Adipose tissue (tissue), 3 donors: Measurements from ENCODE around the gene MALT1. TPM values are rescaled to one million over a fixed set of nuclear protein-coding genes. Genes with fewer than 3 reads are reported as not detected.

Source experiments
- H3K27ac ChIP-seq: one replicate; pipeline ENCODE4 v1.5.1; 2013; ENCODE audit warnings: low read depth, low read length
- WGBS, 3 donors: extraction: QIAGEN DNeasy Blood & Tissue Kit; methylation state at CpG; one replicate each; pipeline ENCODE4 v1.1.7; 2013; 5-methylcytosine and 5-hydroxymethylcytosine counted together
- polyA plus RNA-seq, 3 donors: library from polyadenylated mRNA; stranded (reverse); fragments of 200-250 nt; gene quantifications; one replicate each; pipeline ENCODE4 v1.2.3, GENCODE V29; 2013
- donor health status: healthy with polysubstance abuse.
- donor health status: Bipolar disorder and iron deficiency.
- donor health status: healthy.

The MALT1 gene
- polyA plus RNA-seq, 3 donors: 3.3 to 7.5 (median 6.8) TPM

DNA sequence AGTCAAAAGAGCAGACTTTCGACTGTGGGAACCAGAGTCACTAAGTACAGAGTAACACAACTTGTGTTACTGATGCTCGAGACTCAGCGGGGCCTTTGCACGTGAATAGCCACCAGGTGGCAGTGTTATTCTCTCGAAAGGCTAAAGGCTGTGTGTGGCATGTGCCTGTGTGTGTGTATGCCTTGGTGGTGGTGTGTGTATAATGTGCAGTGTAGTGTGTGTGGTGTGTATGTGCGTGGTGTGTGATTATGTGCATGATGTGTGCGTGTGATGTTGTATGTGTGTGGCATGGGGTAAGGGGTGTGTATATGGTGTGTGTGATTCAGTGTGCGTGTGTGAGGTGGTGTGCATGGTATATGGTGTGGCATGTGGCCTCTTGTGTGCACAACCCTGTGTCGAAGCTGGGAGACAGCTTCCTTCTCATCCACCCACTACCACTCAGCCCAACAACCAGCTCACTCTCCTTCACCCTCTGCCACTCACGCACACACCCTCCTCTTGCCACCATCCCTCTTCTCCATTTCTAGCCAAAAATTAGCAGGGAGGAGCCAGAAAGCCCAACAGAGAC lies 110.4 kb downstream of the MALT1 start:
- 21 to 24% (median 21%) methylated on average over 10 of the region's 10 CpGs for WGBS, 3 donors
- H3K27ac ChIP-seq: no peak overlapping the region

DNA sequence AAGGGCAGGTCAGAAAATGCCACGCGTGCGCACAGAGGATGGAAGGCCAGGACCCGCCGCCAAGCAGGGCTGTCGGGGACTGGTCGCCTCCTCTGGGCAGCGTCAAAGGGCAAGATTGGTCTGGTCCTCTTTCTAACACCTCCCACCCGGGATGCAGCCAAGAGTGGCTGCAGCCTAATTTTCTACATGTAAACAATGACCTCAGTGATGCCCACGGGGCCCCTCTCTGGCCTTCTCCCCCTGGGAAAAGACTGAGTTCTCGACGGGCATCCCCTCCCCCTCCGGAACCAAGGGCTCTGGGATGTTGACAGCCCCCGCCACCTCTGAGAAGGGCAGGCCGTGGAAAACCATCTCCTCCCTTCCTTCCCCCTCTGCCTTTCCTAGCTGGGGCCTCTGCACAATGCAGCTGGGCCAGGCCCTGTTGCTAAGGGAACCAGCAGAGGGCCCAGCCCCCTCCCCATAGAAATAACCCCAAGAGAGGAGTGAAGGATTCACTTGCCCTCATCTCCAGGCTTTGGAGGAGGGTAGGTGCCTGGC lies 113.4 kb downstream of the MALT1 start:
- WGBS, 3 donors: 61 to 78% (median 66%) methylated on average over 15 of the region's 15 CpGs
- no peak overlapping the region for H3K27ac ChIP-seq

DNA sequence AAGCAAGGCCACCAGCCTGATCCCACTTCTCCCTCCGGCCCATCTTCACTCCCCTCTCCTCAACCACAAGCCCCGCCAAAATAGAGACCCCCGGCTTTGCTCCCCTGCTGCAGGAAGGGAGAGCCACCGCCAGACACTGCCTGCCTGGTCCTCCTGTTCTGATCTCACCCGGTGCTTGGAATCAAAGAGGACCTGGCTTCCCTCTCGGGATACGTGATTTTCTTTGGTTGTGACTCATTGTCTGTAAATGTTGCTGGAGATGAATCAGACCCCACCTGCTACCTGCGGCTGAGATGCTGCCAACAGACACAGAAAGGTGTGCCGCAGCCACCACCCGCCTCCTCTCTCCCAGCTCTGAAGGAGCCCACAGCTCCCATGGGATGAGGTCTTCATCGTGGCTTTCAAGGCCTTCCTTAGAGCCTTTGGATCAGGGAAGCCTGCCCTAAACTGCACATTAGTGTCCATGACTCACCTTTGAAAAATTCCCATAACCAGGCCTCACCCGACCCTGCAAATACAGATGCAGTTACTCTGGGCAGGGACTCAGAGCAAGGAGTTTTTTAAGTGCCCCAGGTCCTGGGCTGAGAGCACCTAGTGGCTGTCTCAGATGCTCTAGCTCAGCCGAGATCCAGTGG lies 114.0 kb downstream of the MALT1 start:
- no peak overlapping the region for H3K27ac ChIP-seq
- WGBS, 3 donors: 67 to 79% (median 74%) methylated on average over 13 of the region's 13 CpGs

DNA sequence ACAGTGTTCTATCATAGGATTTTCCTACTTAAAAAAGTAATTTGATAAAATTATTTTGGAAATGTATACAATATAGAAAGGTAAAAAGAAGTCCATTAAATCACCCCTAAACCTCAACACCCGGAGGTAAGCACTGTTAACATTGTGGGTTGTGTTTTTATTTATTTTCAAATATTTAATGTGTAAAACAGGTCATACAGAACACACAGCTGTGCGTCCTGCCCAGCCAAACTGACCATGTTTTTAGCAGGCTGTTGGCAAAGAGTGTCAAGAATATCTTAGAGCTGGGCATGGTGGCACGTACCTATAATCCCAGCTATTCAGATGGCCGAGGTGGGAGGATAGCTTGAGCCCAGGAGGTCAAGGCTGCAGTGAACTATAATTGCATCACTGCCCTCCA lies 114.6 kb downstream of the MALT1 start:
- 75 to 89% (median 89%) methylated on average over 4 of the region's 4 CpGs for WGBS, 3 donors
- H3K27ac ChIP-seq: no peak overlapping the region

DNA sequence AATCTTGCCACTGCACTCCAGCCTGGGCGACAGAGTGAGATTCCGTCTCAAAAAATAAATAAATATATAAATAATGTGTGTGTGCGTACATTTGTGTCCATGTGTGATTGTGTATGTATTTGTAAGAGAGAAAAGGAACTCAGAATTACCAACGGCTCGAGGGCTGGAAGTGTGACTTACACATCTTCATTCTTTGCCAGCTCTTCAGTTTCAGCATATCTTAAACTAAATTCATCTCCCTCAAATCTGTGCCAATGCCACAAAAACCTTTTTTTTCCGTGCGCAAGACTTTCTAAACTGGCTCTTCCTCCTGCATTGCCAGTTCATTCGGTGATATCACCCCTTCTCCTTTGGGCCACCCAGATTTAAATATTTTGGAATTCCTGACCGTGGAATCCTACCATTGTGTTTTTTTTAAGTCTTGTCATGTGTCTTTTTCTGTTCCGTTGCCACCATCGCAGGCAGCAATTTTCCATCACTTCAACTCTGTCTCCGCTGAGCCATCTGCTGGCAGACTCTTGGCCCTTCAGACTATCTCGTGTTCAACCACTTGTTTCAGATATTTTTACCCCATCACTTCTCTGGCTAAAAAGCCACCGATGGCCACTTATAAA lies 116.4 kb downstream of the MALT1 start:
- H3K27ac ChIP-seq: no peak overlapping the region
- 90 to 95% (median 92%) methylated on average over 14 of the region's 14 CpGs for WGBS, 3 donors

DNA sequence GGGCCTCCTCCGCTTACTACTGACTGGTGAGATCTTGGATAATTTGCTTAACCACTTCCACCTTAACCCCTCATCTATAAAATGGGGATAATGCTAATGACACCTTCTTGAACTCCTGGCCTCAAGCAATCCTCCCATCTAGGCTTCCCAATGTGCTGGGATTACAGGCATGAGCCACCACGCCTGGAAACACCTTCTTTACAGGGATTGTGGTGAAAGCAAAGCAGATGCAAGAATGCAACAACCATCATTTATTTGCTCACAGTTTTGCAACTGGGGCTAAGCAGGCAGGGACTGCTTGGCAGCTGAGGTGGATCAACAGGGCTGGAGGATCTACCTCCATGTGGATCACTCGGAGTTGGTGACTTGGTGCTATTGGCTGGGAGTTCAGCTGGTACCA lies 117.2 kb downstream of the MALT1 start:
- WGBS, 3 donors: 84 to 94% (median 93%) methylated on average over 3 of the region's 3 CpGs
- no peak overlapping the region for H3K27ac ChIP-seq

DNA sequence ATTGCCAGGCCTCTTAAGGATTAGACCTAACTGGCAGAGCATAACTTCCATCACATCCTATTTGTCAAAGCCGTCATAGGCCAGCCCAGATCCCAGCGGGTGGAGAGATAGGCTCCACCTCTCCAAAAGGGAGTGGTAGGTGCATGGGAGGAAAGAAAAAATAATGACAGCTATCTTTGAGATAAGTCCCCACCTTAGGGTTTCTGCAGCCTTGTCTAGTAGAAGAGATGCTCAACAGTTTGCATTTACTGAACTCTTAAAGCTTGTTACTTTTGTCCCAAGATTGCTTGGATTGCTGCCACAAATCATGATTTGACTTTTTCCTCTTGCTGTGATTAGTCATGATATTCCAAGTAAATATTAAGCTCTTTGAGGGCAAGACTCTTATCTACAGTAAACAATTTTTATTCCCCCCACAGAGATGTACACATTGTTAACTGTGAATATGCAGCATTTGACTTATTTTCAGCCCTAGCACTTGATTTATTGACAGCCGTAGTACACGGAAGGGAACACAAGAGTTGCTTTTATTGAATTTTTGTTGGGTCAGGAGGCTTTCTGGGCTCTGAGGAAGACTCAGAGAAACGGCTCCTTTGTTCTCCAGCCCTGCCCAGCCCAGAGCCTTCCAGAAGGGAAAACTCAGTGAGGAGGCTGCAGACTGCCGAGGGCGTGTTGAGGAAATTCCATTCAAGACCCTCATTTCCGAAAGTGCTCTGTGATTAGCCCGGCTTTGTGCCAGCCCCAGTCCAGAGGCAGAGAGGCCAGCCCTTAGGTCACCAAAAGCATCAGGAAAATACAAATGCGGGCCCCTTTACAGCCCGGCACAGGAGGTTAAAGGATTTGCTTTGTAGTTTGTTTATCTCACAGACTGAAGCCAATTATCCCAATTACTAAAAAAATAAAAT lies 118.0 kb downstream of the MALT1 start:
- H3K27ac ChIP-seq: no peak overlapping the region
- 38 to 55% (median 50%) methylated on average over 11 of the region's 11 CpGs for WGBS, 3 donors

DNA sequence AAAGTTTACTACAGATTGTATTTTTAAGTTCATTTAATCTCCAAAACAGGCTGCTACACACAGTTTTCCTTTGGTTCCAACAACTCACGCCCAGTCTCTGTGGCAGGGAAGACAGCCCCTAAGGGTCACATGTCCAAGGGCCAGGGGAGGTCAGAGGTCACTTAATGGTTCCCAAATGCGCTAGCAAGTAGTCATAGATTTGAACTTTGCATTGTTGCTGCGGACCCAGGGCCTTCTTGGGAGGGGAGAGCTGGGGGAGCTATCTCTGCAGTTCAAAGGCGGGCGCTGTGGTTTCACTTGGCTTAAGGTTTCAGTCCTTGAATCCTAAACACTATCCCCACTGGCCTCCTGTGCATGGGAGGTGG lies 118.6 kb downstream of the MALT1 start:
- WGBS, 3 donors: 60 to 79% (median 61%) methylated on average over 5 of the region's 5 CpGs

DNA sequence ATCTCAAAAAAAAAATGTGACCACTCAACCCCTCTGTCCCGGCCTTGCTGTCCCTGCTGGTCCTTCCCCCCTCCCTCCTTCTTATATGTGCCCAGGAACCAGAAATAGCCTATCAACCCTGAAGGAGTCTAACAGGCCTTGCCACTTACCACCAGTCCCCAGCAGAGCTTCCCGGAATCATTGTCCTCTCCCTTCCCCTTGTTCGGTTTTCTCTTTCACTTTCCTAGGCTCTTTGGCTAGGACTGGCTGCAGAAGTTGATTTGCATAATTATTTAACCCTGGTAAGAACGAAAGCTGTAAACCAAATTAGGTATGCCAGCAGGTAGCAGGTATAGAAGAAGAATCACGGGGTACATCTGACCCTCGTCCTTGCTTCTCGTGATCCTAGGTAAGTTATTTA lies 120.8 kb downstream of the MALT1 start:
- 82 to 86% (median 85%) methylated on average over 7 of the region's 7 CpGs for WGBS, 3 donors
- H3K27ac ChIP-seq: no peak overlapping the region

More for the DNA sequence above, 118.6 kb downstream of the MALT1 start:
- no peak overlapping the region for H3K27ac ChIP-seq

DNA sequence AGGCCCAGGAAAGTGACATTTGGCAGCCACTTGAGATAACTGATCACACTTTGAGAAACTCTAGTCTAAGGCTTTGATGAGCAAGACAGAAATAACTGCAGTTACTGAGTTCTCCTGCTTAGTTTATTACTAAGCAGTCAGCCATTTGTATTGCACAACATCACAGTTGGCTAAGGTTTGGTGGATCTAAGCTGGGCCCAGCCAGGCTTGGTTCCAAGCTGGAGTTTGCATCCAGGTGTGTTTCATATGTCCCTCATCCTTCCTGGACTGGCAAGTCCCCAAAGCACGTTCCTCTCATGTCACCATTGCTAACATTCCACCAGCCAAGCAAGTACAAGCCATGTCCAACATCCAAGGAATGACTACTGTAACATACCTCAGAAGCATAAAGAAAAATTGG lies 122.1 kb downstream of the MALT1 start:
- 61 to 79% (median 75%) methylated on average over 1 of the region's 1 CpG for WGBS, 3 donors
- H3K27ac ChIP-seq: no peak overlapping the region

DNA sequence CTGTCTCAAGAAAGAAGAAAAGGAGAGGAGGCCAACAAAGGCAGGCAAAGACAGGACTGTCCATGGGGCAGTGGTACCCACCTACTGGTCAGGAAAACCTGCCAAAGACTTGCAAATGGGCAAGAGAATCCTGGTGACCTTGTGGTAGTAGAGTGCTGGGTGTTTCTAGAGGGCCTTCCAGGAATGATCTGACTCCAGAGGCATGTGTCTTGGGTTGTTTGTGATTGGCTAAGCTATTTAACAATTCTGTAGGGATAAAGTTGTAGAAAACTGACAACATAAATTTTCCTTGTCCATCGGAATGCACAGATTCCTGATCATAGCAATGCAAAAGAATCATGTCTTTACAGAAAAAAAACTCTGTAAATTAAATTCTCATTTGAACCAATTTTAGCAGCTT lies 125.0 kb downstream of the MALT1 start:
- 63 to 90% (median 74%) methylated on average over 1 of the region's 1 CpG for WGBS, 3 donors
- no peak overlapping the region for H3K27ac ChIP-seq

DNA sequence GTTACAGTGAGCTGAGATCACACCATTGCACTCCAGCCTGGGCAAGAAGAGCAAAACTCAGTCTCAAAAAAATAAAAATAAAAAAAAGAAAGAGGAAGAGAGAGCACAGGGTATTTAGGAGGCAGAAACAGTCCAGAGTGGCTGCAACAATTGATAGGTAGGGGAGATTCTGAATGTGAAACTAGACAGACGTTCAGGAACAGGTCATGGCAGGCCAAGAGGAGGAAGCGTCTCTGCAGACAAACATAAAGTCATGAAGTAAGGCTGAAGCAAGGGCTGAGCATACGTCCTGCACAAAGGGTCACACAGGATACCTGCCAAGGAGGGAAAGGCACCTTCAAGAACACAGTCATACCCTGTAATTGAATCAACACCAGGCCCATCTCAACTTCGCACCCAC lies 129.3 kb downstream of the MALT1 start:
- 61 to 76% (median 66%) methylated on average over 4 of the region's 4 CpGs for WGBS, 3 donors
- no peak overlapping the region for H3K27ac ChIP-seq

DNA sequence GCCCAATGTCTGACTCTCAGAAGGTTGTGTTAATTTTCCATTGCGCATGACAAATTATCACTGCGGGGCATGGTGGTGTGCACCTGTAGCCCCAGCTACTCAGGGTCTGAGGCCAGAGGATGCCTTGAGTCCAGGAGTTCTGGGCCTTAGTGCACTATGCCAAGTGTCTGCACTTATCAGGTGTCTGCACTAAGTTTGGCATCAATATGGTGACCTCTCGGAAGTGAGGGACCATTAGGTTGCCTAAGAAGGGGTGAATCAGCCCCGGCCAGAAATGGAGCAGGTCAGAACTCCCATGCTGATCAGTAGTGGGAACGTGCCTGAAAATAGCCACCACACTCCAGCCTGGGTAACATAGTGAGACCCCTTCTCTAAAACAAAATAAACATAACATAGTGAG lies 131.7 kb downstream of the MALT1 start:
- no peak overlapping the region for H3K27ac ChIP-seq
- WGBS, 3 donors: 71 to 88% (median 73%) methylated on average over 5 of the region's 5 CpGs

DNA sequence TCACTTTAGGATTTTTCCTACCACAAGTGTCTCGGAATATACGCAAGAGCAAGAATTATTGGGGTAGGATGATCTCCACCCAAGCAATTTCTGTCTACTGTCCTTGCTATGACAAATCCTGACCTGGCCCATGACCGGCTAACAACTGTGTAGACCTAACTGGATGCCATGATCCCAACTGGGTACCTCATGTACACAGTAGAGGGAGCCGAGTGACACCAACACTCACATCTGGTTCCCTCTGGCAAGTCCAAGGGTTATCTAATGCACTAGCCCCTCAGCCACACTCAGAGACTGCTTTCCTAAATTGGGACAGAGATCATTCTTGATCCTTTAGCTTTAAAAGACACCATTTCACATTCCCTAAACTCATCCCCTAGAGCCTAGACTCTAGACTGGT lies 132.7 kb downstream of the MALT1 start:
- 92 to 99% (median 94%) methylated on average over 4 of the region's 4 CpGs for WGBS, 3 donors
- H3K27ac ChIP-seq: no peak overlapping the region

Other genes with a start within 250 kb of the MALT1 start
- under 1 TPM; 0.03 to 0.34 (median 0.22) TPM for gene ALPK2, start 42.4 kb upstream of the MALT1 start, polyA plus RNA-seq
- gene ZNF532, start 193.4 kb downstream of the MALT1 start, polyA plus RNA-seq: 10 to 100 TPM in 2 of 3 donors, 1 to 10 TPM in 1; 5.6 to 25.1 (median 18.9) TPM